ENCODE measurements around the gene TMOD1.

Gene TMOD1

GRCh38 chr9:97548819-97549540 lies 47.5 kb downstream of the TMOD1 start:
- DNase-seq (ENCODE audit: low read depth) = no peak

- no peak for DNase-seq (ENCODE audit: low read depth)
Measured at GRCh38 chr9:97550386-97550785, 48.9 kb downstream of the TMOD1 start.

GRCh38 chr9:97551308-97551707 lies 49.8 kb downstream of the TMOD1 start:
- DNase-seq (ENCODE audit: low read depth) = no peak

GRCh38 chr9:97553141-97553540 lies 51.7 kb downstream of the TMOD1 start:
- DNase-seq (ENCODE audit: low read depth) = no peak

- no peak for DNase-seq (ENCODE audit: low read depth)
Measured at GRCh38 chr9:97553841-97554240, 52.4 kb downstream of the TMOD1 start.

GRCh38 chr9:97554566-97555075 lies 53.2 kb downstream of the TMOD1 start:
- no peak for DNase-seq (ENCODE audit: low read depth)

GRCh38 chr9:97555164-97555563 lies 53.7 kb downstream of the TMOD1 start:
- no peak for DNase-seq (ENCODE audit: low read depth)

GRCh38 chr9:97556036-97556720 lies 54.7 kb downstream of the TMOD1 start:
- DNase-seq (ENCODE audit: low read depth) = no peak

- DNase-seq (ENCODE audit: low read depth) = no peak
Measured at GRCh38 chr9:97556721-97557605, 55.5 kb downstream of the TMOD1 start.

- peak; percentile 47 for DNase-seq (ENCODE audit: low read depth)
Measured at GRCh38 chr9:97557606-97558095, 56.2 kb downstream of the TMOD1 start.

GRCh38 chr9:97558701-97559101 lies 57.2 kb downstream of the TMOD1 start:
- no peak for DNase-seq (ENCODE audit: low read depth)

- DNase-seq (ENCODE audit: low read depth) = no peak
Measured at GRCh38 chr9:97559111-97559514, 57.6 kb downstream of the TMOD1 start.

GRCh38 chr9:97560154-97560553 lies 58.7 kb downstream of the TMOD1 start:
- no peak for DNase-seq (ENCODE audit: low read depth)

GRCh38 chr9:97560851-97561250 lies 59.4 kb downstream of the TMOD1 start:
- no peak for DNase-seq (ENCODE audit: low read depth)

GRCh38 chr9:97561501-97561900 lies 60.0 kb downstream of the TMOD1 start:
- no peak for DNase-seq (ENCODE audit: low read depth)

- no peak for DNase-seq (ENCODE audit: low read depth)
Measured at GRCh38 chr9:97562542-97562941, 61.1 kb downstream of the TMOD1 start.

- DNase-seq (ENCODE audit: low read depth) = no peak
Measured at GRCh38 chr9:97563458-97564135, 62.1 kb downstream of the TMOD1 start.

GRCh38 chr9:97564291-97565175 lies 63.1 kb downstream of the TMOD1 start:
- DNase-seq (ENCODE audit: low read depth) = peak; percentile 64

GRCh38 chr9:97565262-97565661 lies 63.8 kb downstream of the TMOD1 start:
- no peak for DNase-seq (ENCODE audit: low read depth)

- no peak for DNase-seq (ENCODE audit: low read depth)
Measured at GRCh38 chr9:97567182-97567893, 65.9 kb downstream of the TMOD1 start.
